A549 (cell line): ENCODE data around the gene ZNF714. TPM values are rescaled to one million over a fixed set of nuclear protein-coding genes. Genes with fewer than 3 reads are reported as not detected.

Source experiments
- ATAC-seq, 2 experiments: fragments of 200-7000 bp in 1 of 2; fragments of >200 bp in 1 of 2; cut with Nextera tagmentation in 1 of 2; cut with Tn5 transposase in 1 of 2; 3 replicates each; pipeline versions ENCODE4 v1.8.0 to v1.9.1; 2018 to 2020; ENCODE audit warnings: mild to moderate bottlenecking in 1 of 2, moderate library complexity in 1 of 2
- CTCF ChIA-PET: fragments of 300-600 bp; sonication (Branson Sonifier 250); formaldehyde crosslinking; extraction: SDS; loops from one replicate; lab custom pipeline; 2021; ENCODE audit warnings: antibody characterized with exemption, inconsistent platforms; lab: Yijun Ruan, JAX
- POLR2A ChIA-PET: fragments of 350-600 bp; formaldehyde crosslinking; extraction: SDS; loops from one replicate; lab custom pipeline; 2021; ENCODE audit warnings: antibody characterized with exemption, inconsistent platforms; lab: Yijun Ruan, JAX
- DNase-seq, 2 experiments: peaks; one replicate each; pipeline versions ENCODE4 v3.0.0 to v3.0.0-alpha.2; 2011 to 2016; ENCODE audit warnings: low read depth in 1 of 2, low spot score in 1 of 2
- FAIRE-seq: peaks from 2 replicates; lab custom pipeline; 2011; peaks lifted over from hg19 to GRCh38; lab: Jason Lieb, UNC
- H3K27ac ChIP-seq, 2 experiments: fragments of >200 bp; sonication (Bioruptor Twin); formaldehyde crosslinking; 3 replicates each; pipeline ENCODE4 v1.5.1; 2016 to 2017
- H3K4me1 ChIP-seq: fragments of >200 bp; sonication (Bioruptor Twin); formaldehyde crosslinking; 3 replicates; pipeline ENCODE4 v1.6.1; 2016
- H3K4me2 ChIP-seq: fragments of >200 bp; sonication (Bioruptor Twin); formaldehyde crosslinking; 3 replicates; pipeline ENCODE4 v1.6.1; 2016
- H3K4me3 ChIP-seq: fragments of >200 bp; sonication (Bioruptor Twin); formaldehyde crosslinking; 3 replicates; pipeline ENCODE4 v1.5.1; 2016
- H3K9me3 ChIP-seq: fragments of >200 bp; sonication (Bioruptor Twin); formaldehyde crosslinking; 3 replicates; pipeline ENCODE4 v1.6.1; 2016
- BHLHE40 ChIP-seq: IDR thresholded peaks from 2 replicates; pipeline ENCODE4 v1.6.1; 2012; ENCODE audit warnings: low read depth, low read length, inconsistent platforms
- CEBPB ChIP-seq, 2 experiments: fragments of >200 bp in 1 of 2; sonication (Bioruptor Twin) in 1 of 2; formaldehyde crosslinking in 1 of 2; IDR thresholded peaks; 2 replicates each; pipeline ENCODE4 v1.6.1; 2012 to 2016
- EHF ChIP-seq: fragments of 250-450 bp; sonication (Bioruptor Pico); IDR thresholded peaks from 2 replicates; pipeline ENCODE4 v1.5.0; 2020; ENCODE audit warnings: mild to moderate bottlenecking
- ESRRA ChIP-seq: fragments of 150-350 bp; IDR thresholded peaks from 2 replicates; pipeline ENCODE4 v1.6.1; 2014; ENCODE audit warnings: mild to moderate bottlenecking, low read length, borderline replicate concordance
- FOSB ChIP-seq: fragments of 250-450 bp; sonication (Bioruptor Pico); IDR thresholded peaks from 2 replicates; pipeline ENCODE4 v1.5.0; 2020; ENCODE audit warnings: mild to moderate bottlenecking, moderate library complexity
- GATA3 ChIP-seq: IDR thresholded peaks from 2 replicates; pipeline ENCODE4 v1.6.1; 2012; ENCODE audit warnings: borderline replicate concordance
- HDAC2 ChIP-seq: fragments of 200-600 bp; sonication (generic); IDR thresholded peaks from 2 replicates; pipeline ENCODE4 v1.6.1; 2016
- HEYL ChIP-seq: fragments of 250-450 bp; sonication (Bioruptor Pico); IDR thresholded peaks from 2 replicates; pipeline ENCODE4 v1.8.0; 2021; ENCODE audit warnings: mild to moderate bottlenecking, moderate library complexity
- HOXB13 ChIP-seq: fragments of 250-450 bp; sonication (Bioruptor Pico); IDR thresholded peaks from 2 replicates; pipeline ENCODE4 v1.5.0; 2020; ENCODE audit warnings: low read depth, mild to moderate bottlenecking, moderate library complexity
- HOXB5 ChIP-seq: fragments of 250-450 bp; sonication (Bioruptor Pico); IDR thresholded peaks from 2 replicates; pipeline ENCODE4 v1.5.0; 2020; ENCODE audit warnings: mild to moderate bottlenecking, moderate library complexity
- JUN ChIP-seq, 2 experiments: fragments of >200 bp; sonication (Bioruptor Twin); formaldehyde crosslinking; IDR thresholded peaks; 2 replicates in 1 of 2; 3 replicates in 1 of 2; pipeline ENCODE4 v1.6.1; 2016 to 2017
- KDM1A ChIP-seq: fragments of 200-600 bp; sonication (generic); IDR thresholded peaks from 2 replicates; pipeline ENCODE4 v1.6.1; 2016; ENCODE audit warnings: low read depth, mild to moderate bottlenecking
- KDM5A ChIP-seq: fragments of 200-600 bp; sonication (generic); IDR thresholded peaks from 2 replicates; pipeline ENCODE4 v1.6.1; 2016; ENCODE audit warnings: antibody characterized with exemption, mild to moderate bottlenecking
- MAZ ChIP-seq: fragments of 150-350 bp; IDR thresholded peaks from 2 replicates; pipeline ENCODE4 v1.6.1; 2014; ENCODE audit warnings: antibody characterized with exemption, low read depth, low read length, borderline replicate concordance
- MYC ChIP-seq: IDR thresholded peaks from 2 replicates; pipeline ENCODE4 v1.6.1; 2012; ENCODE audit warnings: mild to moderate bottlenecking, inconsistent platforms, low read length, improper control_type of control experiment, borderline replicate concordance
- NFE2L2 ChIP-seq: fragments of 150-350 bp; conservative IDR thresholded peaks from 2 replicates; pipeline ENCODE4 v1.6.1; 2014; ENCODE audit warnings: low read length
- POLR2A ChIP-seq: IDR thresholded peaks from 2 replicates; pipeline ENCODE4 v1.6.1; 2012; ENCODE audit warnings: mild to moderate bottlenecking, low read length
- RAD21 ChIP-seq, 2 experiments: fragments of >200 bp in 1 of 2; sonication (Bioruptor Twin) in 1 of 2; formaldehyde crosslinking in 1 of 2; IDR thresholded peaks in 1 of 2; conservative IDR thresholded peaks in 1 of 2; 2 replicates in 1 of 2; 3 replicates in 1 of 2; pipeline ENCODE4 v1.6.1; 2012 to 2018; ENCODE audit warnings: inconsistent platforms in 1 of 2
- RCOR1 ChIP-seq: fragments of 150-350 bp; IDR thresholded peaks from 2 replicates; pipeline ENCODE4 v1.6.1; 2014; ENCODE audit warnings: antibody characterized with exemption, low read length, low read depth
- SMC3 ChIP-seq: fragments of >200 bp; sonication (Bioruptor Twin); formaldehyde crosslinking; IDR thresholded peaks from 3 replicates; pipeline ENCODE4 v1.6.1; 2018; ENCODE audit warnings: inconsistent platforms
- SREBF2 ChIP-seq: fragments of 450-650 bp; IDR thresholded peaks from 2 replicates; pipeline ENCODE4 v1.6.1; 2014; ENCODE audit warnings: mild to moderate bottlenecking, moderate library complexity
- ZC3H11A ChIP-seq: fragments of 450-650 bp; IDR thresholded peaks from 2 replicates; pipeline ENCODE4 v1.6.1; 2014; ENCODE audit warnings: antibody characterized with exemption, mild to moderate bottlenecking
- ZNF302 ChIP-seq: fragments of 250-450 bp; sonication (Bioruptor Pico); IDR thresholded peaks from 2 replicates; pipeline ENCODE4 v1.9.0; 2021; ENCODE audit warnings: inconsistent platforms, mild to moderate bottlenecking, moderate library complexity
- ZSCAN20 ChIP-seq: fragments of 250-450 bp; sonication (Bioruptor Pico); IDR thresholded peaks from 2 replicates; pipeline ENCODE4 v1.8.0; 2022; ENCODE audit warnings: mild to moderate bottlenecking, moderate library complexity
- WGBS: methylation state at CpG from one replicate; pipeline ENCODE4 v1.1.6; 2017; ENCODE audit errors: missing lambda C conversion rate; 5-methylcytosine and 5-hydroxymethylcytosine counted together
- polyA plus RNA-seq, 4 experiments: library from polyadenylated mRNA; depleted of rRNA in 3 of 4; stranded (reverse); fragments of >200 nt; fragmentation: RNase III in 1 of 4; extraction: RNeasy Plus Mini Kit Qiagen cat#74134 plus additional on column Dnase treatment in 1 of 4; gene quantifications; 2 replicates in 3 of 4; 3 replicates in 1 of 4; pipeline ENCODE4 v1.2.3, GENCODE V29; 2011 to 2017
- TF ChIP-seq, protein P1 (sequence below): fragments of 450-650 bp; IDR thresholded peaks from 2 replicates; pipeline ENCODE4 v1.6.1; 2014; ENCODE audit warnings: antibody characterized with exemption
- TF ChIP-seq, protein P2 (sequence below): fragments of 250-450 bp; sonication (Bioruptor Pico); IDR thresholded peaks from 2 replicates; pipeline ENCODE4 v1.5.0; 2020; ENCODE audit warnings: low read depth, mild to moderate bottlenecking, moderate library complexity
- TF ChIP-seq, protein P3 (sequence below): IDR thresholded peaks from 2 replicates; pipeline ENCODE4 v1.6.1; 2012
- TF ChIP-seq, protein P4 (sequence below): fragments of >200 bp; sonication (Bioruptor Twin); formaldehyde crosslinking; IDR thresholded peaks from 2 replicates; pipeline ENCODE4 v1.6.1; 2016

The ZNF714 gene
- polyA plus RNA-seq, 2 of the 4 experiments (the other 2 are of a cell fraction), result 3.0 to 8.1 TPM

DNA sequence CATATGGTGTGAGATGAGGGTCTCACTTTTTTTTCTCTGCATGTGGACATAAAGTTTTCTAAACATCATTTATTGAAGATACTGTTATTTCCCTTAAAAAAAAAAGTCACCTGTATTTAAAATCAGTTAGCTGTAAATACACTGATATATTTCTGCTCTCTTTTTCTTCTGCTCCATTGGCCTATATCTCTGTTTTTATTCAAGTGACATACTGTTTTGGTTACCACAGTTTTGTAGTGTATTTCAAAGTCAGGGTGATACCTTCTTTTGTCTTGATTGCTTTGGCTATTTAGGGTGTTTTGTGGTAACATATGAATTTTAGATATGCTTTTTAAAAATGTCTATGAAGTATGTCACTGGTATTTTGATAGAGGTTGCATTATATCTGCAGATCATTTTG, 44.1 kb downstream of the ZNF714 start:
- ChIA-PET CTCF (no interaction called here), POLR2A (no interaction called here)
- TF ChIP-seq, protein P1, sequence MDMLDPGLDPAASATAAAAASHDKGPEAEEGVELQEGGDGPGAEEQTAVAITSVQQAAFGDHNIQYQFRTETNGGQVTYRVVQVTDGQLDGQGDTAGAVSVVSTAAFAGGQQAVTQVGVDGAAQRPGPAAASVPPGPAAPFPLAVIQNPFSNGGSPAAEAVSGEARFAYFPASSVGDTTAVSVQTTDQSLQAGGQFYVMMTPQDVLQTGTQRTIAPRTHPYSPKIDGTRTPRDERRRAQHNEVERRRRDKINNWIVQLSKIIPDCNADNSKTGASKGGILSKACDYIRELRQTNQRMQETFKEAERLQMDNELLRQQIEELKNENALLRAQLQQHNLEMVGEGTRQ, result no peak
- TF ChIP-seq MYC (no peak), HEYL (CRISPR knock-in tag) (no peak), SREBF2 (no peak), POLR2A (no peak), RAD21 (conservative IDR thresholded peaks at IDR 0.05 in 1 of 2, IDR thresholded peaks at IDR 0.05 in 1 of 2) (no peak), ESRRA (no peak), ZC3H11A (no peak), MAZ (no peak), KDM1A (no peak), HDAC2 (no peak), JUN (IDR thresholded peaks at IDR 0.05) (no peak)
- TF ChIP-seq, protein P2, sequence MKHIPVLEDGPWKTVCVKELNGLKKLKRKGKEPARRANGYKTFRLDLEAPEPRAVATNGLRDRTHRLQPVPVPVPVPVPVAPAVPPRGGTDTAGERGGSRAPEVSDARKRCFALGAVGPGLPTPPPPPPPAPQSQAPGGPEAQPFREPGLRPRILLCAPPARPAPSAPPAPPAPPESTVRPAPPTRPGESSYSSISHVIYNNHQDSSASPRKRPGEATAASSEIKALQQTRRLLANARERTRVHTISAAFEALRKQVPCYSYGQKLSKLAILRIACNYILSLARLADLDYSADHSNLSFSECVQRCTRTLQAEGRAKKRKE (CRISPR knock-in tag), result no peak
- TF ChIP-seq, protein P3, sequence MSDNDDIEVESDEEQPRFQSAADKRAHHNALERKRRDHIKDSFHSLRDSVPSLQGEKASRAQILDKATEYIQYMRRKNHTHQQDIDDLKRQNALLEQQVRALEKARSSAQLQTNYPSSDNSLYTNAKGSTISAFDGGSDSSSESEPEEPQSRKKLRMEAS, result no peak
- DNase-seq (no peak), ATAC-seq (no peak), FAIRE-seq (no peak)
- Histone ChIP-seq H3K27ac (no peak overlapping the region), H3K4me3 (no peak overlapping the region), H3K4me2 (no peak overlapping the region), H3K9me3 (peaks cover 7% of the 10 kb centered on the region; the same call in 1 of the 3 replicates), H3K4me1 (no peaks in the 10 kb centered on the region)

DNA sequence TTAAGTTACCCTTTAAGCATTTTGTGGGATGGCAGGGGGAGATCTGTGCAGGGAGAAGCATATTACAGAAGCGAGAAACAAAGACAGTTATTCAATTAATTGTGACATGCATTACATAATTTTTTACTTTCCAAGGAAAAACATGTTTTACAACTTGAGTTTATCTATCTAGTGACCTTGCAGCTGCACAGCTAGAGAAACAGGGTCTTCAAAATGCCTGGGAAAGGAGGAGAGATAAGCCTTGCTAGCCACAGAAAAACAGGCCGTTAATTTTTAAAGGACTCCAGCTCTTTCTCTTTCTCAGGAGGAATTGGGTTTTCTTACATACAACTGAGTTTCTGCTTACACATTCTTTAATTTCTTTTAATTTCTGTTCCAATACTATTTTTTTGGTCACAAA, 45.0 kb downstream of the ZNF714 start:
- H3K4me3 ChIP-seq, result no peak overlapping the region
- no peak for TF ChIP-seq POLR2A
- no peak for TF ChIP-seq MYC
- no peak for TF ChIP-seq ZSCAN20 (CRISPR knock-in tag)
- TF ChIP-seq KDM5A, result no peak
- TF ChIP-seq BHLHE40, result no peak
- TF ChIP-seq, protein P2 (CRISPR knock-in tag), result no peak
- TF ChIP-seq ZC3H11A, result no peak
- no peak for TF ChIP-seq GATA3
- TF ChIP-seq HEYL (CRISPR knock-in tag), result no peak
- no peak for TF ChIP-seq RCOR1
- TF ChIP-seq HOXB13 (CRISPR knock-in tag), result no peak
- no peak for TF ChIP-seq JUN (IDR thresholded peaks at IDR 0.05)
- no peak for TF ChIP-seq ZNF302
- no peak for TF ChIP-seq SMC3
- TF ChIP-seq, protein P4, sequence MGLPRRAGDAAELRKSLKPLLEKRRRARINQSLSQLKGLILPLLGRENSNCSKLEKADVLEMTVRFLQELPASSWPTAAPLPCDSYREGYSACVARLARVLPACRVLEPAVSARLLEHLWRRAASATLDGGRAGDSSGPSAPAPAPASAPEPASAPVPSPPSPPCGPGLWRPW, result no peak
- TF ChIP-seq FOSB (CRISPR knock-in tag), result no peak
- TF ChIP-seq NFE2L2, result no peak
- no peak for TF ChIP-seq CEBPB (IDR thresholded peaks at IDR 0.05)
- TF ChIP-seq HOXB5 (CRISPR knock-in tag), result no peak
- TF ChIP-seq EHF (CRISPR knock-in tag), result no peak
- H3K9me3 ChIP-seq, result peaks cover 5% of the 10 kb centered on the region; the same call in 1 of the 3 replicates
- no peak overlapping the region for H3K27ac ChIP-seq
- ATAC-seq, result no peak
- WGBS, result 43% methylated on average over 2 of the region's 2 CpGs
- no peak for FAIRE-seq
- no peak overlapping the region for H3K4me2 ChIP-seq
- no peaks in the 10 kb centered on the region for H3K4me1 ChIP-seq
- no peak for DNase-seq
- ChIA-PET CTCF (no interaction called here), POLR2A (no interaction called here)
